H1 (cell line): ENCODE results near the gene TYK2. TPM values are rescaled to one million over a fixed set of nuclear protein-coding genes. Genes with fewer than 3 reads are reported as not detected.
A peak's percentile ranks its signal among the peaks of the same experiment; 100 is the strongest.

Experiments used
- CTCF ChIA-PET: fragments of 300-600 bp; sonication (Branson Sonifier 250); formaldehyde crosslinking; loops from one replicate; lab custom pipeline; 2021; ENCODE audit not compliant: partially characterized antibody; lab: Charles Lee
- POLR2A ChIA-PET: fragments of 300-600 bp; sonication (Branson Sonifier 250); formaldehyde crosslinking; loops from one replicate; lab custom pipeline; 2021; ENCODE audit warnings: inconsistent platforms; ENCODE audit not compliant: partially characterized antibody; lab: Charles Lee
- DNase-seq, 2 experiments: peaks; one replicate each; pipeline versions ENCODE4 v3.0.0 to v3.0.0-alpha.2; 2010 to 2022; ENCODE audit warnings: low spot score in 2 of 2, low read depth in 1 of 2, mixed read lengths in 1 of 2
- FAIRE-seq: peaks from 2 replicates; lab custom pipeline; 2011; peaks lifted over from hg19 to GRCh38; lab: Jason Lieb, UNC
- H2AFZ ChIP-seq: 2 replicates; pipeline ENCODE4 v1.8.1; 2012; ENCODE audit warnings: low read length, inconsistent platforms
- H2AK5ac ChIP-seq: 2 replicates; pipeline ENCODE4 v1.6.1; 2013; ENCODE audit warnings: low read depth, low read length
- H2BK120ac ChIP-seq: replicated peaks from 2 replicates; pipeline ENCODE3; 2013; ENCODE audit warnings: low read depth, low read length, inconsistent platforms
- H2BK12ac ChIP-seq: 2 replicates; pipeline ENCODE4 v1.6.1; 2013; ENCODE audit warnings: low read depth, low read length
- H2BK15ac ChIP-seq: 2 replicates; pipeline ENCODE4 v1.6.1; 2013; ENCODE audit warnings: low read length
- H2BK20ac ChIP-seq: 2 replicates; pipeline ENCODE4 v1.6.1; 2013; ENCODE audit warnings: low read length
- H2BK5ac ChIP-seq: 2 replicates; pipeline ENCODE4 v1.6.1; 2013; ENCODE audit warnings: low read depth, low read length
- H3K14ac ChIP-seq: 2 replicates; pipeline ENCODE4 v1.6.1; 2013; ENCODE audit warnings: inconsistent platforms; ENCODE audit not compliant: insufficient read length
- H3K18ac ChIP-seq: 2 replicates; pipeline ENCODE4 v1.6.1; 2013; ENCODE audit warnings: low read length; ENCODE audit errors: extremely low read depth
- H3K23ac ChIP-seq: 2 replicates; pipeline ENCODE4 v1.6.1; 2013; ENCODE audit warnings: inconsistent platforms; ENCODE audit not compliant: insufficient read length
- H3K23me2 ChIP-seq: 2 replicates; pipeline ENCODE4 v1.6.1; 2013; ENCODE audit warnings: low read depth, low read length
- H3K27ac ChIP-seq: 2 replicates; pipeline ENCODE4 v1.6.1; 2011; ENCODE audit warnings: low read depth, low read length, inconsistent platforms
- H3K27me3 ChIP-seq, 4 experiments: replicated peaks in 1 of 4; 1 replicate in 1 of 4; 2 replicates in 3 of 4; pipeline versions ENCODE4 v1.6.1 to v1.8.1; 2011 to 2013; ENCODE audit warnings: low read length in 3 of 4, mild to moderate bottlenecking in 3 of 4, inconsistent platforms in 2 of 4, mixed read lengths in 2 of 4, moderate library complexity in 1 of 4; ENCODE audit not compliant: control insufficient read depth in 3 of 4, insufficient read depth in 3 of 4; ENCODE audit errors: extremely low read depth in 1 of 4
- H3K36me3 ChIP-seq, 4 experiments: 2 replicates each; pipeline versions ENCODE4 v1.6.1 to v1.8.1; 2011 to 2013; ENCODE audit warnings: mild to moderate bottlenecking in 4 of 4, low read length in 3 of 4, moderate library complexity in 2 of 4, control low read depth in 1 of 4, inconsistent platforms in 1 of 4; ENCODE audit not compliant: insufficient read depth in 4 of 4, control insufficient read depth in 2 of 4
- H3K4ac ChIP-seq: replicated peaks from 2 replicates; pipeline ENCODE3; 2013; ENCODE audit warnings: low read length, low read depth, mixed read lengths, inconsistent platforms; ENCODE audit not compliant: insufficient read length
- H3K4me1 ChIP-seq, 4 experiments: replicated peaks in 1 of 4; 1 replicate in 1 of 4; 2 replicates in 3 of 4; pipeline versions ENCODE4 v1.6.1 to v1.8.1; 2011 to 2013; ENCODE audit warnings: low read length in 3 of 4, inconsistent platforms in 2 of 4, mixed read lengths in 1 of 4; ENCODE audit not compliant: insufficient read depth in 4 of 4, control insufficient read depth in 3 of 4
- H3K4me2 ChIP-seq, 2 experiments: 2 replicates each; pipeline versions ENCODE4 v1.6.1 to v1.8.1; 2011 to 2013; ENCODE audit warnings: low read depth in 2 of 2, low read length in 2 of 2, control low read depth in 1 of 2, inconsistent platforms in 1 of 2, mild to moderate bottlenecking in 1 of 2; ENCODE audit not compliant: insufficient read depth in 1 of 2
- H3K4me3 ChIP-seq, 4 experiments: fragments of 200-600, 300-600 bp in 1 of 4; sonication (generic), shearing (Covaris generic), sonication (Bioruptor Twin) in 1 of 4; 2 replicates each; pipeline versions ENCODE4 v1.5.1 to v1.8.1; 2011 to 2016; ENCODE audit warnings: low read length in 4 of 4, low read depth in 3 of 4, control low read depth in 2 of 4, inconsistent platforms in 2 of 4, mild to moderate bottlenecking in 2 of 4, mixed read lengths in 1 of 4, moderate library complexity in 1 of 4; ENCODE audit not compliant: insufficient read depth in 2 of 4; ENCODE audit errors: extremely low read depth in 1 of 4
- H3K56ac ChIP-seq: replicated peaks from 2 replicates; pipeline ENCODE3; 2013; ENCODE audit warnings: low read depth, mild to moderate bottlenecking, mixed read lengths, low read length, inconsistent platforms; ENCODE audit not compliant: insufficient read length
- H3K79me1 ChIP-seq: 2 replicates; pipeline ENCODE4 v1.6.1; 2013; ENCODE audit warnings: low read depth, low read length, control low read depth
- H3K79me2 ChIP-seq, 2 experiments: 2 replicates each; pipeline versions ENCODE4 v1.6.1 to v1.8.1; 2012 to 2013; ENCODE audit warnings: low read length in 2 of 2, mild to moderate bottlenecking in 2 of 2, inconsistent platforms in 1 of 2; ENCODE audit not compliant: insufficient read depth in 2 of 2, control insufficient read depth in 1 of 2
- H3K9ac ChIP-seq, 4 experiments: replicated peaks in 1 of 4; 1 replicate in 1 of 4; 2 replicates in 3 of 4; pipeline versions ENCODE4 v1.6.1 to v1.8.1; 2011 to 2013; ENCODE audit warnings: low read depth in 3 of 4, low read length in 3 of 4, control low read depth in 2 of 4, mild to moderate bottlenecking in 2 of 4, moderate library complexity in 2 of 4, inconsistent platforms in 1 of 4; ENCODE audit errors: extremely low read depth in 1 of 4
- H3K9me3 ChIP-seq, 2 experiments: 2 replicates each; pipeline versions ENCODE4 v1.6.1 to v1.8.1; 2012 to 2013; ENCODE audit warnings: mild to moderate bottlenecking in 2 of 2, moderate library complexity in 2 of 2, control low read depth in 1 of 2, inconsistent platforms in 1 of 2, low read depth in 1 of 2, low read length in 1 of 2, mixed read lengths in 1 of 2; ENCODE audit not compliant: insufficient read depth in 2 of 2
- H4K20me1 ChIP-seq, 2 experiments: replicated peaks in 1 of 2; 2 replicates each; pipeline versions ENCODE3 to v1.8.1; 2011 to 2013; ENCODE audit warnings: inconsistent platforms in 2 of 2, low read length in 2 of 2, mild to moderate bottlenecking in 1 of 2; ENCODE audit not compliant: insufficient read depth in 2 of 2, control insufficient read depth in 1 of 2
- H4K5ac ChIP-seq: 2 replicates; pipeline ENCODE4 v1.6.1; 2013; ENCODE audit warnings: low read length, low read depth, mixed read lengths, inconsistent platforms; ENCODE audit not compliant: insufficient read length
- H4K8ac ChIP-seq: 2 replicates; pipeline ENCODE4 v1.8.0; 2013; ENCODE audit warnings: mild to moderate bottlenecking, moderate library complexity, low read length, inconsistent platforms; ENCODE audit not compliant: insufficient read depth; ENCODE audit errors: extremely low read depth
- H4K91ac ChIP-seq: replicated peaks from 2 replicates; pipeline ENCODE3; 2013; ENCODE audit warnings: low read length, mixed read lengths, inconsistent platforms; ENCODE audit not compliant: insufficient read length
- BACH1 ChIP-seq: IDR thresholded peaks from 2 replicates; pipeline ENCODE4 v1.6.1; 2012; ENCODE audit warnings: low read length, improper control_type of control experiment
- CBX8 ChIP-seq: fragments of 300-800, 300-1000 bp; sonication (generic); IDR thresholded peaks from 2 replicates; pipeline ENCODE4 v1.7.1; 2016; ENCODE audit warnings: low read depth, low read length, borderline replicate concordance
- JUND ChIP-seq: IDR thresholded peaks from 2 replicates; pipeline ENCODE4 v1.6.1; 2011; ENCODE audit warnings: mild to moderate bottlenecking, improper control_type of control experiment, low read length
- KDM1A ChIP-seq: fragments of 200-600, 300-600 bp; sonication (generic); IDR thresholded peaks from 2 replicates; pipeline ENCODE4 v1.7.1; 2016; ENCODE audit warnings: mild to moderate bottlenecking, low read length, borderline replicate concordance
- POLR2A ChIP-seq, 2 experiments: IDR thresholded peaks; 1 replicate in 1 of 2; 2 replicates in 1 of 2; pipeline ENCODE4 v1.6.1; 2011; ENCODE audit warnings: low read depth in 2 of 2, low read length in 2 of 2, mild to moderate bottlenecking in 2 of 2; ENCODE audit errors: control extremely low read depth in 1 of 2
- SAP30 ChIP-seq: fragments of 300-600 bp; sonication (generic); IDR thresholded peaks from 2 replicates; pipeline ENCODE4 v1.7.1; 2012; ENCODE audit warnings: low read length, moderate library complexity, mild to moderate bottlenecking, inconsistent platforms; ENCODE audit not compliant: insufficient read depth, insufficient replicate concordance
- SIRT6 ChIP-seq: IDR thresholded peaks from one replicate; pipeline ENCODE4 v1.7.1; 2012; ENCODE audit warnings: low read length, inconsistent platforms
- SP4 ChIP-seq: IDR thresholded peaks from 2 replicates; pipeline ENCODE4 v1.6.1; 2012; ENCODE audit warnings: low read length, inconsistent platforms
- SUZ12 ChIP-seq: fragments of 200-600 bp; sonication (generic); IDR thresholded peaks from 2 replicates; pipeline ENCODE4 v1.6.1; 2012; ENCODE audit warnings: mild to moderate bottlenecking, inconsistent platforms, low read length, moderate library complexity, mixed read lengths
- TAF7 ChIP-seq: optimal IDR thresholded peaks from 2 replicates; pipeline ENCODE3; 2011; ENCODE audit warnings: low read depth, mild to moderate bottlenecking, inconsistent platforms, low read length, moderate library complexity, borderline replicate concordance
- TBP ChIP-seq: IDR thresholded peaks from 2 replicates; pipeline ENCODE4 v1.6.1; 2011; ENCODE audit warnings: low read depth, low read length, improper control_type of control experiment
- WGBS, 2 experiments: shearing (Covaris generic) in 1 of 2; methylation state at CpG; one replicate each; pipeline versions ENCODE4 v1.1.6 to v1.1.7; 2013 to 2015; ENCODE audit warnings: low lambda C conversion rate in 2 of 2, mixed read lengths in 2 of 2, inconsistent platforms in 1 of 2, low coverage in 1 of 2, missing lambda C conversion rate in 1 of 2; ENCODE audit not compliant: insufficient replicate concordance in 2 of 2, insufficient coverage in 1 of 2, insufficient read length in 1 of 2; ENCODE audit errors: extremely low coverage in 1 of 2, missing lambda C conversion rate in 1 of 2; 5-methylcytosine and 5-hydroxymethylcytosine counted together
- polyA plus RNA-seq, 7 experiments: library from polyadenylated mRNA; depleted of rRNA in 3 of 7; stranded (reverse) in 5 of 7; unstranded in 2 of 7; fragments of >200 nt in 5 of 7; fragments of 200-250 nt in 2 of 7; gene quantifications; 1 replicate in 5 of 7; 2 replicates in 1 of 7; 4 replicates in 1 of 7; pipeline versions ENCODE4 v1.2.1 to v1.2.3, GENCODE V29; 2011 to 2013; ENCODE audit warnings: missing spikeins in 2 of 7, mixed read lengths in 2 of 7
- total RNA-seq: library from RNA; stranded (reverse); fragmentation: NEBNext Ultra II Directional; extraction: Animal tissue kit (Norgen Biotek cat#: 25700); gene quantifications from 2 replicates; pipeline ENCODE4 v1.2.1, GENCODE V29; 2021

The TYK2 gene
- total and polyA plus RNA-seq, 2 of the 8 experiments (the other 6 are each of a cell fraction or from before 2014, with no cell fraction given), result 32.1 to 40.8 TPM

- Histone ChIP-seq H2BK15ac (no peak within 1 kb of the TSS; the same call in 1 of the 2 replicates), H3K4me3 (peak within 1 kb of the TSS; percentile 80 to 94 (median 92)), H3K14ac (no peak within 1 kb of the TSS), H3K23ac (no peak within 1 kb of the TSS), H3K79me1 (no peaks in the 10 kb centered on the region; the same call in 1 of the 2 replicates), H2BK120ac (peak within 1 kb of the TSS; percentile 47), H3K4me1 (no peaks in the 10 kb centered on the region; a peak in 1 of 7 replicates), H2AK5ac (no peak within 1 kb of the TSS), H3K56ac (peak within 1 kb of the TSS; percentile 67), H3K23me2 (peaks cover 3% of the 10 kb centered on the region; the same call in 1 of the 2 replicates), H3K27ac (peak within 1 kb of the TSS; percentile 72), H4K8ac (peak within 1 kb of the TSS; percentile 84), H3K36me3 (peaks cover 9 to 29% (median 20%) of the 10 kb centered on the region in 4 experiments; a peak in 7 of 8 replicates), H3K18ac (peak within 1 kb of the TSS; percentile 68), H3K4ac (peak within 1 kb of the TSS; percentile 36), H2AFZ (peak within 1 kb of the TSS; percentile 94; the same call in 1 of the 2 replicates), H2BK12ac (0 out of 2 replicates have a peak within 1 kb of the TSS, but pooled peaks have one; percentile 4), H4K5ac (peak within 1 kb of the TSS; percentile 90), H3K27me3 (no peaks in the 10 kb centered on the region), H2BK20ac (0 out of 2 replicates have a peak within 1 kb of the TSS, but pooled peaks have one; percentile 34), H3K79me2 (no peaks in the 10 kb centered on the region), H4K20me1 (no peaks in the 10 kb centered on the region), H3K9me3 (no peaks in the 10 kb centered on the region), H3K9ac (peak within 1 kb of the TSS in 3 of 4 experiments; percentile 66 to 79 (median 71); a peak in 6 of 7 replicates), H4K91ac (peak within 1 kb of the TSS; percentile 52), H2BK5ac (peak within 1 kb of the TSS; percentile 45; the same call in 1 of the 2 replicates), H3K4me2 (peak within 1 kb of the TSS; percentile 79 to 97)
- ChIA-PET CTCF (interaction anchor here (0.5 to 2.5 kb wide), 9 partner anchors 45 to 326 kb away, joined by 3 to 11 read pairs (median 5); partner anchors contain the start of gene ICAM1), POLR2A (interaction anchor here (0.5 to 11.4 kb wide), 11 partner anchors 8 to 52 kb away, joined by 3 to 104 read pairs (median 5); partner anchors contain the start of genes ICAM5 and RAVER1)
- FAIRE-seq (peak; percentile 13), DNase-seq (peak; percentile 79 to 97)
- 7% methylated on average over 30 of the region's 55 CpGs; no CpG with 5 or more reads in 1 of the 2 experiments for WGBS, 2 experiments
- TF ChIP-seq POLR2A (IDR thresholded peaks at IDR 0.05; ENCODE audit: control extremely low read depth in 1 of 2, low read depth in 2 of 2, low read length in 2 of 2), result peak; percentile 78 to 91
- TF ChIP-seq BACH1, result no peak
- TF ChIP-seq SUZ12, result no peak
- peak; percentile 38 for TF ChIP-seq TAF7
- TF ChIP-seq CBX8, result no peak
- TF ChIP-seq SAP30, result peak; percentile 66
- TF ChIP-seq SIRT6, result no peak
- TF ChIP-seq JUND, result no peak
- no peak for TF ChIP-seq KDM1A
- no peak for TF ChIP-seq SP4
- TF ChIP-seq TBP, result peak; percentile 61
Measured at GRCh38 chr19:10315335-10316214, 64.8 kb downstream of the TYK2 start, which contains the start of gene FDX2. Gene FDX2, minus strand, starts transcription at chr19:10316015. Its CDS starts 19 bp downstream, at chr19:10315996.
